HS-5 (cell line): ENCODE results near the gene TNFAIP2.

Experiments used
- DNase-seq: peaks from one replicate; pipeline ENCODE4 v3.0.0-alpha.2; 2012; ENCODE audit warnings: low read depth

TNFAIP2 gene

GRCh38 chr14:103186241-103186822, 63.1 kb downstream of the TNFAIP2 start:
- no peak for DNase-seq
